Esophagus muscularis mucosa (tissue), 4 donors: Measurements from ENCODE around the gene PRKACB.

ENCODE experiments used
- EP300 ChIP-seq: sonication (generic); formaldehyde crosslinking; IDR thresholded peaks from one replicate; pipeline ENCODE4 v1.6.1; 2017; ENCODE audit warnings: antibody characterized with exemption
- POLR2A ChIP-seq: fragments of 450-650 bp; IDR thresholded peaks from one replicate; pipeline ENCODE4 v1.6.1; 2017; ENCODE audit warnings: antibody characterized with exemption, moderate library complexity, mild to moderate bottlenecking, low read depth
- POLR2AphosphoS5 ChIP-seq, 2 donors: sonication (generic); formaldehyde crosslinking; IDR thresholded peaks; one replicate each; pipeline ENCODE4 v1.6.1; 2017; ENCODE audit warnings: antibody characterized with exemption in 2 of 2
- TF ChIP-seq, protein P1 (sequence below), 3 experiments: fragments of 200-600 bp in 2 of 3; fragments of 450-650 bp in 1 of 3; sonication (generic) in 2 of 3; IDR thresholded peaks; one replicate each; pipeline ENCODE4 v1.5.1; 2017 to 2019; ENCODE audit warnings: antibody characterized with exemption in 3 of 3, mild to moderate bottlenecking in 2 of 3, moderate library complexity in 1 of 3

GRCh38 chr1:84141182-84142003 is 2.7 kb upstream of the PRKACB start:
- TF ChIP-seq, protein P1, sequence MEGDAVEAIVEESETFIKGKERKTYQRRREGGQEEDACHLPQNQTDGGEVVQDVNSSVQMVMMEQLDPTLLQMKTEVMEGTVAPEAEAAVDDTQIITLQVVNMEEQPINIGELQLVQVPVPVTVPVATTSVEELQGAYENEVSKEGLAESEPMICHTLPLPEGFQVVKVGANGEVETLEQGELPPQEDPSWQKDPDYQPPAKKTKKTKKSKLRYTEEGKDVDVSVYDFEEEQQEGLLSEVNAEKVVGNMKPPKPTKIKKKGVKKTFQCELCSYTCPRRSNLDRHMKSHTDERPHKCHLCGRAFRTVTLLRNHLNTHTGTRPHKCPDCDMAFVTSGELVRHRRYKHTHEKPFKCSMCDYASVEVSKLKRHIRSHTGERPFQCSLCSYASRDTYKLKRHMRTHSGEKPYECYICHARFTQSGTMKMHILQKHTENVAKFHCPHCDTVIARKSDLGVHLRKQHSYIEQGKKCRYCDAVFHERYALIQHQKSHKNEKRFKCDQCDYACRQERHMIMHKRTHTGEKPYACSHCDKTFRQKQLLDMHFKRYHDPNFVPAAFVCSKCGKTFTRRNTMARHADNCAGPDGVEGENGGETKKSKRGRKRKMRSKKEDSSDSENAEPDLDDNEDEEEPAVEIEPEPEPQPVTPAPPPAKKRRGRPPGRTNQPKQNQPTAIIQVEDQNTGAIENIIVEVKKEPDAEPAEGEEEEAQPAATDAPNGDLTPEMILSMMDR (IDR thresholded peaks at IDR 0.05) = peak; percentile 42 to 49 (median 43)
- no peak for TF ChIP-seq POLR2AphosphoS5 (IDR thresholded peaks at IDR 0.05)
- TF ChIP-seq POLR2A = no peak
- no peak for TF ChIP-seq EP300
